Left ventricle myocardium inferior (tissue), 1 donor: ENCODE measurements around the gene AAK1. TPM values are rescaled to one million over a fixed set of nuclear protein-coding genes. Genes with fewer than 3 reads are reported as not detected.

ENCODE experiments used
- DNase-seq: peaks from one replicate; pipeline ENCODE4 v3.0.0-alpha.2; 2020
- H3K27ac ChIP-seq: fragments of 200-600 bp; replicated peaks from 2 replicates; pipeline ENCODE4 v1.8.0; 2021
- H3K27me3 ChIP-seq: fragments of 200-600 bp; 2 replicates; pipeline ENCODE4 v1.8.0; 2021; ENCODE audit warnings: low read depth
- H3K36me3 ChIP-seq: fragments of 200-600 bp; 2 replicates; pipeline ENCODE4 v1.8.0; 2021
- H3K4me1 ChIP-seq: fragments of 200-600 bp; 2 replicates; pipeline ENCODE4 v1.8.0; 2021
- H3K4me3 ChIP-seq: fragments of 200-600 bp; 2 replicates; pipeline ENCODE4 v1.8.0; 2021; ENCODE audit warnings: mild to moderate bottlenecking, moderate library complexity
- H3K9me3 ChIP-seq: fragments of 200-600 bp; replicated peaks from 2 replicates; pipeline ENCODE4 v1.8.0; 2021
- intact Hi-C: fragments of 100-400 bp; cut with micrococcal nuclease; formaldehyde crosslinking; loops from one replicate; pipeline ENCODE4 v1.11.0; 2022
- total RNA-seq: library from RNA; stranded (reverse); fragmentation: NEBNext Ultra II Directional; extraction: Animal tissue kit (Norgen Biotek cat#: 25700); gene quantifications from one replicate; pipeline ENCODE4 v1.2.1, GENCODE V29; 2021
- TF ChIP-seq, protein P1 (sequence below): fragments of 200-600 bp; IDR thresholded peaks from 2 replicates; pipeline ENCODE4 v1.8.0; 2021; ENCODE audit warnings: antibody characterized with exemption, mild to moderate bottlenecking, borderline replicate concordance
- donor health status: DM: no; HTN: yes; CAD: no; lungs with severe emphysema.

The AAK1 gene
- total RNA-seq, 1 donor from 2014 or later = 133 TPM

DNA sequence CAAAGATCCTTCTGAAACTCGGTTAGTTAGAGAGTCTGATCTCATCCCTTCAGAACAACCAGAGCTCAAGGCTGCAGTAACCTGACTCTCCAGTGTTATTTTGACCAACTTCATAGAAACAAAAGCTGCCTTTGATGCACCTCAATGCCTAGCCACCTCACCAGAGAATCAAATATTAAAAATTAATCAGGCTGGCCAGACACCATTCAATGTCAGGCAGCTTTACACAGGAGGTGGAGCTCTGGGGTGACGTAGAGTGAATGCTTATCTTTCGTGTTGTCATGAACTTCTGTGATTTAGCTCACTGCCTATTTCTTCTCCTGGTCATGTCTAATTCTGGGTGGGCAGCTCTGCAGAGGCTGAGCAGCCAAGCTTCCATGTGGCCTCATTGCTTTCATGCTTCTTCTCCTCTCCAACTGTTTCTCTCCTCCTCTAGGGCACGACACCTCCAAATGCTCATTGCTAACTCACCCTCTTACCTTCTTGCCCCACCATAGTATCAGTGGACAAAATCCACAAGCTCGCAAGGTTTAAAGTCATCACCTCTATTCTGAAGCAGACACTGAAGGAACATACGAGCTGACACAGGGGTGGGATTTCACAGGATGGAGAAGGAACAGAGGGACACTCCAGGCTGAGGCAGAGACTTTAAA is 39.4 kb downstream of the AAK1 start:
- no peak for DNase-seq
- H3K27ac ChIP-seq = peak overlapping the region; percentile 46
- H3K36me3 ChIP-seq = peaks cover 4% of the 10 kb centered on the region
- TF ChIP-seq, protein P1, sequence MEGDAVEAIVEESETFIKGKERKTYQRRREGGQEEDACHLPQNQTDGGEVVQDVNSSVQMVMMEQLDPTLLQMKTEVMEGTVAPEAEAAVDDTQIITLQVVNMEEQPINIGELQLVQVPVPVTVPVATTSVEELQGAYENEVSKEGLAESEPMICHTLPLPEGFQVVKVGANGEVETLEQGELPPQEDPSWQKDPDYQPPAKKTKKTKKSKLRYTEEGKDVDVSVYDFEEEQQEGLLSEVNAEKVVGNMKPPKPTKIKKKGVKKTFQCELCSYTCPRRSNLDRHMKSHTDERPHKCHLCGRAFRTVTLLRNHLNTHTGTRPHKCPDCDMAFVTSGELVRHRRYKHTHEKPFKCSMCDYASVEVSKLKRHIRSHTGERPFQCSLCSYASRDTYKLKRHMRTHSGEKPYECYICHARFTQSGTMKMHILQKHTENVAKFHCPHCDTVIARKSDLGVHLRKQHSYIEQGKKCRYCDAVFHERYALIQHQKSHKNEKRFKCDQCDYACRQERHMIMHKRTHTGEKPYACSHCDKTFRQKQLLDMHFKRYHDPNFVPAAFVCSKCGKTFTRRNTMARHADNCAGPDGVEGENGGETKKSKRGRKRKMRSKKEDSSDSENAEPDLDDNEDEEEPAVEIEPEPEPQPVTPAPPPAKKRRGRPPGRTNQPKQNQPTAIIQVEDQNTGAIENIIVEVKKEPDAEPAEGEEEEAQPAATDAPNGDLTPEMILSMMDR = no peak
- no peaks in the 10 kb centered on the region for H3K27me3 ChIP-seq
- H3K4me3 ChIP-seq = no peak overlapping the region
- H3K4me1 ChIP-seq = peaks cover 91% of the 10 kb centered on the region
- no peaks in the 10 kb centered on the region for H3K9me3 ChIP-seq
- intact Hi-C loops = no loop called here

DNA sequence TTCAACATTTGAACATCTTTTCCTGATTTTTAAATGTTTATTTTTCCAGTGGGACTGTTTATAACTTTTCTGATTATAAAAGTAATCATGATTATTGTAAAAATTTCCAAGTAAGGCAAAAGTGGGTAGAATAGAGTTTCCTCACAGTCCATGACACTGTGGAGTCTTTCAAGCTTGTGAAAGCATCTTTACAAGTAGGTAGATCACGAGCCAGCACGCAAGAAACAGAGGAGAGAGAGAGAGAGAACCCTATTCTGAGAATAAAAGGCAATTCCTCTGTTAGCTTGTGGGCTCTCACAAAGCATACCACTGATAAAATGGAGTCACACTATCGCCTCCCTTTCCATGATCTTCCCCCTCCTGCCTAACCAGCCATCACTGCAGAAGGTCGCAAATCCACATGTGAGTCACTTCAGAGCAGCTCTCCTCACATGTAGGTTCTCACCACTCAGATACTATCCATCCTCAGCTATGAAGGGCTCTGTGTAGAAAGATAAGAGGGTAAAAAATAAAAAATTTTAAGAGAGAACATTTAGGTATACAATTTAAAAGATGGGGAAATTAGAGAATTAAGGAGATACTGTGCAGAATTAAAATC is 40.3 kb downstream of the AAK1 start:
- intact Hi-C loops = no loop called here
- Histone ChIP-seq H3K9me3 (no peaks in the 10 kb centered on the region), H3K4me3 (no peak overlapping the region), H3K27me3 (no peaks in the 10 kb centered on the region), H3K4me1 (peaks cover 82% of the 10 kb centered on the region), H3K27ac (no peak overlapping the region), H3K36me3 (peaks cover 4% of the 10 kb centered on the region)
- TF ChIP-seq, protein P1 = no peak
- no peak for DNase-seq

DNA sequence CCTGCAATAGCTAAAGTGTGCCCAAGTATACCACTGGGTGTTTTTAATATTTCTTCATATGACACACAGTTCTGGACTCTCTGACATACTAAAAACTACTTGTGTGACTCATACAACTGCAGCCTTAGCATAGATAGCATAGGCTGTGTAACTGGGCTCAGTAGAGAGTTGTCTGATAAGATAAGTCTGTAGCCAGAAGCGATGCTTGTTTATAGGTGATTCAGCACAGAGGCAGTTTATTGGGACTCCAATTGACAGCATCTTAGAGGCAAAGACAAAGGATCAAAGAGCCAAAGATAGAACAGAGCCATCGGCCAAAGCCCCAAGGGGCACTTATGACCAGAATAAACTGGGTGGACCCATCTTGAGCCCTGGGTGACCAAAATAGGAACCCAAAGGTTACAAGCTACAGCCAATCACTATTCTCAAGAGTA is 42.3 kb downstream of the AAK1 start:
- intact Hi-C loops = no loop called here

DNA sequence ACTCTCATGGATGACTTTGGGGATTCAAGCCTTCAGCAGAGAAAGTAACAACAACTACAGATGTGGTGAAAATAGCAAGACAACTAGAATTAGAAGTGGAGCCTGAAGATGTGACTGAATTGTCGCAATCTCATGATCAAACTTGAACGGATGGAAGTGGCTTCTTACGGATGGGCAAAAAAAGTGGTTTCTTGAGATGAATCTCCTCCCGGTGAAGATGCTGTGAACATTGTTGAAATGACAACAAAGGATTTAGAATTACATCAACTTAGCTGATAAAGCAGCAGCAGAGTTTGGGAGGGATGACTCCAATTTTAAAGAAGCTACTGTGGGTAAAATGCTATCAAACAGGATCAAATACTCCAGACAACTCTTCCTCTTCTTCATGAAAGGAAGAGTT is 43.1 kb downstream of the AAK1 start:
- Histone ChIP-seq H3K4me3 (no peak overlapping the region), H3K27ac (peak overlapping the region; percentile 54), H3K27me3 (no peaks in the 10 kb centered on the region), H3K36me3 (peaks cover 7% of the 10 kb centered on the region), H3K4me1 (peaks cover 66% of the 10 kb centered on the region), H3K9me3 (no peaks in the 10 kb centered on the region)
- TF ChIP-seq, protein P1 = no peak
- intact Hi-C loops = no loop called here
- DNase-seq = no peak

More for the DNA sequence above, 42.3 kb downstream of the AAK1 start:
- peaks cover 4% of the 10 kb centered on the region for H3K36me3 ChIP-seq
- no peaks in the 10 kb centered on the region for H3K9me3 ChIP-seq
- no peak for DNase-seq
- H3K27ac ChIP-seq = peak overlapping the region; percentile 54
- no peak overlapping the region for H3K4me3 ChIP-seq
- TF ChIP-seq, protein P1 = no peak
- peaks cover 71% of the 10 kb centered on the region for H3K4me1 ChIP-seq
- H3K27me3 ChIP-seq = no peaks in the 10 kb centered on the region

DNA sequence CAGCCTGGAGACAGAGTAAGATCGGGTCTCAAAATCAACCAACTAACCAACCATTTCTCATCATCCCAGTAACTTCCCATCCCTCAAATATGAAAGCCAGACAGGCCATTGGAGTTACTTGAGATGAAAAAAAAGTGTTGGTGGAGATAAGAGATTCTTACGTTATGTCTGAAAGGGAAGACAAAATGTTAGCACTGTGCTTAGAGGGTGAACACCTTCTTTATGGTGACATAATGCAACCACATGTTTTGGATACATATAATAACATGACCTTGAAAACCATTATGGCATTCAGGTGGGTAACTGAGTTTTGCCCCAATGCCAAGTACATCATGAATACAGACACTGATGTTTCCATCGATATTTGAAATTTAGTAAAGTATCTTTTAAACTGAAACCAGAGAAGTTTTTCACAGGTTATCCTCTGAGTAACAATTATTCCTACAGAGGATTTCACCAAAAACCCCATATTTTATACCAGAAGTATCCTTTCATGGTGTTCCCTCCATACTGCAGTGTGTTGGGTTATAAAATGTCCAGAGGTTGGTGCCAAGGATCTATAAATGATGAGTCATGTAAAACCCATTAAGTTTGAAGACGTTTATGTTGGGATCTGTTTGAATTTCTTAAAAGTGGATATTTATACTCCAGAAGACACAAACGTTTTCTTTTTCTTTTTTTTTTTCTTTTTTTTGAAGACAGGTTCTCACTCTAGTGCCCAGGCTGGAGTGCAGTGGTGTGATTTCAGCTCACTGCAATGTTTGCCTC is 45.5 kb downstream of the AAK1 start:
- intact Hi-C loops = no loop called here
- no peak for DNase-seq
- no peak overlapping the region for H3K4me3 ChIP-seq
- H3K27me3 ChIP-seq = no peaks in the 10 kb centered on the region
- H3K27ac ChIP-seq = no peak overlapping the region
- H3K9me3 ChIP-seq = no peaks in the 10 kb centered on the region
- H3K4me1 ChIP-seq = peaks cover 56% of the 10 kb centered on the region
- H3K36me3 ChIP-seq = peaks cover 7% of the 10 kb centered on the region
- TF ChIP-seq, protein P1 = no peak
